HUDEP-2 (cell line): ENCODE data around the gene UBA1.

ENCODE experiments used
- DNase-seq, 76 experiments: peaks; one replicate each; lab custom pipeline; 2025; ENCODE audit not compliant: unreplicated experiment in 76 of 76; lab: John Stamatoyannopoulos, UW

UBA1 gene

DNA sequence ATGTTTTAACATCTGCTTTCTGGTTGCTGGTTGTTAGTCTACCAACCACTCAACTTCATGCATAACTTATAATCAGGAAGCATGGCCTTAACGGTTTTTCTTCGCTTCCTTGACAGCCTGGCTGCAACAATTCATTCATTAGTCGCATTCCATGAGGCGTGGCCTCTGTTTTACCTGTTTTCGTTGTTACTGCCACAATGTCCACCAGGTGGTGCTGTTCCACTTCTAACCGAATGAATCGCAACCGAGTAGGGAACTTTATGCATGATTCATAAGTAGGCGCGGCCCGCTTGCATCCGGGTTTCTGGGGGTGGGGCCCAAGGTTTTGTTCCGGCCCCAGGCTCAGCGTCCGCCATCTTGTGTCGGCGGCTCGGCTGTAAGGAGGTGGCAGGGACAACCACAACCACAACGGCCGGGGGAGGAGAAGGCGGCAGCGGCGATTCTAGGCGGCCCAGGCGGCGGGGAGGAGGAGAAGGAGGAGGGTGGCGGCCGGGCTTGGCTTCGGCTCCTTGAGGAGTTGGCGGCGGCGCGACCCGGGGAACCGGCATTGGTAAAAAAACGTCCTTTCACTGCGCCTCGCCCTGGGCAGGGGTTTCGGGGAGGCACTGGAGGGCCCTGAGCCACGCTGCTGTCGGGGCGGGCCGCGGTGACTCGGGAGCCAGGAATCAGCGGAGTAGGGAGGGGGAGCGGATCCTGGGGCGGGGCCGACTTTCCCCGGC is at the start of gene UBA1:
TSS of gene UBA1 (plus strand) at position 355 of the 719 bp plus-strand sequence. CDS start 4,974 bp downstream, outside the sequence.
- peak in 73 of 76 experiments; percentile 11 to 90 (median 81) for DNase-seq

- DNase-seq, result peak in 18 of 76 experiments; percentile 1 to 65 (median 28)
Measured at GRCh38 chrX:47143894-47144625, 49.6 kb upstream of the UBA1 start.

GRCh38 chrX:47144626-47145394 is 48.8 kb upstream of the UBA1 start, which contains the start of the genes NDUFB11 and RBM10:
NDUFB11 (minus strand) TSS chrX:47144702; CDS start chrX:47144679, 23 bp downstream.
RBM10 (plus strand) TSS chrX:47145221; CDS start chrX:47147482, 2,261 bp downstream.
- DNase-seq, result peak; percentile 7 to 91 (median 81)

DNA sequence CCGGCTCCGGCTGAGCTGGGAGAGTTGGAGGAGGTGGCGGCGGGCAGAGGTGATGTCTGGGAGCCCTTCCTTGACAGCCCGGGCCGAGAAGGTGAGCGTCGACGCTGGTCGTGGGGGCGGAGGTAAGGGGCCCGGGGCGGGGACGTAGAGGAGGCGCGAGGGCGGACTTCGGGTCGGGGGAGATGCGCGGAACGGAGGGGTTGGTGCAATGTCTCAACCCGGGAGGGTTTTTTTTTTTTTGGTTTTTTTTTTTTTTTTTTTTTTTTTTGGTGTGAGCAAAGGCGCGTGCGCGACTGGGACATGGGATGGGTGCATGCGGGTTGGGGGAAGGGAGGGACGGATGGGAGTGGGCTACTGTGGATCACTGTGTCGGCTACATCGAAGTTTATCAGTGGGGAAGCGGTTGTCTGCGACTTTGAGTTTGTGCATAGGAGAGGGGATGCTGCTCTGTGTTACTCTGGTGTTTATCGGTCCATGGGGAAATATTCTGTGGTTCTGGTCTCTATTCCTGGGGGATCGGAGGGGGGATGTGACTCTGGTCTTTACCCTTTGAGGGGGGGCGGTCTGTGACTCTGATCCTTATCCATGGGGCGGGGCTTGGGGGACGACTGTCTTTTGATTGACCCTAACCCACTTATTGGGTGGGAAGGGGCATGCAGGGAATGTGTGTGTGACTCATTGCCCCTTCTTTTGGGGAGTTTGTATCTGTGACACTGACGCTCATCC is 48.1 kb upstream of the UBA1 start:
- no peak for DNase-seq

DNA sequence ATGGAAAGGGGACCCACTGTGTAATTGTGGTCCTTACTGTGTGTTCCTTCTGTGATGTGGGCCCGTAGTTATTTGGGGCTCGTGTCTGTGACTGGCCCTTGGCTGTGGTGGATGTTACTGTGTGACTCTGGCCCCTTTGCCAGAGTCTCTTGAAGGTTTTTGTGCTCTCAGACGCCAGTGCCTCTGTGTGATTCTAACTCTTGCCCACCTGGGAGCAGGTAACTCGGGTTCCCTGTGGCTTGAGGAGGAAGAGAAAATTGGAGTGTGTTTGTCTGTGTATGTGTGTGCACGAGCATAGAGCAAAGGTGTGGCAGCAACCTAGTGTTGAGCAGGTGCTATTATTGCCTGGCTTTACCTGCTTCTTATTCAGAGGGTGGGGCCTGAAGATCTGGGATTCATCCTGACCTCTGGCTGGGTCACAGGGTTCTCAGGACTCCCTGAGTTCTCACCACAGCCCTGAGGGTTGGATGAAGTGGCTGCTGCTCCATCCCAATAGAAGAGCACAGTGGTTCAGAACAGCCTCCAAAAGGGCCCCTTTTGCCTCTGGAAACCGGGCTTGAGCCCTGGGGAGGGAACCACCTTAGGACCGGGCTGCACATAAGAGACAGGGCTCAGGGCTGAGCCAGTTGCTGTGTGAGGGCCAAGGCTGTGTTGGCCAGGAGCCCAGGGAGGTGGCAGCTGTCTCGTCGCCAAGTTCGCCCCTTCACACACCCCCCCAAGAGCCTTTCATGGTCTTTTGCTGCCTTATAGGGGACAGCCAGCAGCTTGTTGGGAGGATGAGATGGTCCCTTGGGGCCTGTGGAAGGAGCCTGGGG is 47.3 kb upstream of the UBA1 start:
- peak in 13 of 76 experiments; percentile 1 to 15 (median 3) for DNase-seq

- DNase-seq, result no peak
Measured at GRCh38 chrX:47146936-47147859, 46.4 kb upstream of the UBA1 start.

GRCh38 chrX:47148946-47149345 is 44.7 kb upstream of the UBA1 start:
- DNase-seq, result peak in 1 of 76 experiments; percentile 2

GRCh38 chrX:47151435-47151834 is 42.2 kb upstream of the UBA1 start:
- no peak for DNase-seq

- DNase-seq, result no peak
Measured at GRCh38 chrX:47156611-47157520, 36.8 kb upstream of the UBA1 start.

GRCh38 chrX:47158131-47158530 is 35.5 kb upstream of the UBA1 start:
- no peak for DNase-seq

- no peak for DNase-seq
Measured at GRCh38 chrX:47158781-47159180, 34.8 kb upstream of the UBA1 start.

GRCh38 chrX:47160781-47161180 is 32.8 kb upstream of the UBA1 start:
- no peak for DNase-seq

- DNase-seq, result no peak
Measured at GRCh38 chrX:47162927-47163583, 30.6 kb upstream of the UBA1 start.

GRCh38 chrX:47164420-47164819 is 29.2 kb upstream of the UBA1 start:
- DNase-seq, result no peak

- no peak for DNase-seq
Measured at GRCh38 chrX:47166126-47166525, 27.5 kb upstream of the UBA1 start.

GRCh38 chrX:47168495-47169073 is 25.0 kb upstream of the UBA1 start:
- no peak for DNase-seq

DNA sequence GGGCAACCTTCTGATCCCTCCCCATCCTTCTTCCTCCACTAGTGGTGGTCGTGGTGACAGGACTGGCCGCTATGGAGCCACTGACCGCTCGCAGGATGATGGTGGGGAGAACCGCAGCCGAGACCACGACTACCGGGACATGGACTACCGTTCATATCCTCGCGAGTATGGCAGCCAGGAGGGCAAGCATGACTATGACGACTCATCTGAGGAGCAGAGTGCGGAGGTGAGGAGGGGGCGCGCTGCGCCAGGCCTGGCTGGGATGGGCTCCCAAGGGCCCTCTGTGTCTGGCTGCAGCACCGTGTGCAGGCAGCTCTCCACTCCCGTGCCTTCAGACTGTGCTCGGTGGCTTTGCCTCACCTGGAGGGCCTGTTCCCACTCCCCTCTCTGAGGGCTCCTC is 24.4 kb upstream of the UBA1 start:
- DNase-seq, result no peak
